ENCODE measurements around the gene RTF1. TPM values are rescaled to one million over a fixed set of nuclear protein-coding genes. Genes with fewer than 3 reads are reported as not detected.

The RTF1 gene
- total and polyA plus RNA-seq, 4 donors, result 15.4 to 36.8 (median 28.3) TPM

DNA sequence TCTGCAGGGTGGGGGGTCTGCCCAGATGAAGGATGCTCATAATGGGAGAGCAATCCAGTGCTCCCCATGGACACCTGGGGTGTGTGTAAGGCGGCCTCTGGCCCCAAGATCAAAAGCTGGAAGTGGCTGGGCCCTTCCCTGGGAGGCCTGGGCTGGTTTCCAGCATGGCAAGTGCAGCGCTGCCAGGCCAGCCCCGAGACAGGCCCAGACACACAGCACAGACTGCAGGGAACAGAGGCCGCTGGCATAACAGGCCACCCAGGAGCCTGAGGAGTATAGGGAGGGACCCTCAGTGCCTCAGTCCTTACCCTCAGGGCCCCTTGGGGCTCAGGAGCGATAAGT, 86.7 kb downstream of the RTF1 start:
- H3K27ac ChIP-seq (ENCODE audit: low read depth in 1 of 2, low read length in 2 of 2), result no peak overlapping the region
- WGBS, 2 donors, result 73 to 75% methylated on average over 5 of the region's 5 CpGs
- intact Hi-C loops (cut with DNase I), result no loop called here
- DNase-seq (no peak), ATAC-seq (ENCODE audit: low FRiP score) (no peak)
- H3K4me3 ChIP-seq (ENCODE audit: low read length in 2 of 2), result no peak overlapping the region
- H3K27me3 ChIP-seq (ENCODE audit: control insufficient read depth in 1 of 2, insufficient read depth in 2 of 2, low read length in 1 of 2), result no peaks in the 10 kb centered on the region
- no peaks in the 10 kb centered on the region for H3K9me3 ChIP-seq (ENCODE audit: control insufficient read depth, low read length)
- H3K36me3 ChIP-seq (ENCODE audit: control insufficient read depth in 1 of 2, insufficient read depth in 2 of 2, low read length in 1 of 2), result no peaks in the 10 kb centered on the region
- H3K4me1 ChIP-seq (ENCODE audit: control insufficient read depth in 1 of 2, insufficient read depth in 2 of 2, low read length in 2 of 2), result no peaks in the 10 kb centered on the region

DNA sequence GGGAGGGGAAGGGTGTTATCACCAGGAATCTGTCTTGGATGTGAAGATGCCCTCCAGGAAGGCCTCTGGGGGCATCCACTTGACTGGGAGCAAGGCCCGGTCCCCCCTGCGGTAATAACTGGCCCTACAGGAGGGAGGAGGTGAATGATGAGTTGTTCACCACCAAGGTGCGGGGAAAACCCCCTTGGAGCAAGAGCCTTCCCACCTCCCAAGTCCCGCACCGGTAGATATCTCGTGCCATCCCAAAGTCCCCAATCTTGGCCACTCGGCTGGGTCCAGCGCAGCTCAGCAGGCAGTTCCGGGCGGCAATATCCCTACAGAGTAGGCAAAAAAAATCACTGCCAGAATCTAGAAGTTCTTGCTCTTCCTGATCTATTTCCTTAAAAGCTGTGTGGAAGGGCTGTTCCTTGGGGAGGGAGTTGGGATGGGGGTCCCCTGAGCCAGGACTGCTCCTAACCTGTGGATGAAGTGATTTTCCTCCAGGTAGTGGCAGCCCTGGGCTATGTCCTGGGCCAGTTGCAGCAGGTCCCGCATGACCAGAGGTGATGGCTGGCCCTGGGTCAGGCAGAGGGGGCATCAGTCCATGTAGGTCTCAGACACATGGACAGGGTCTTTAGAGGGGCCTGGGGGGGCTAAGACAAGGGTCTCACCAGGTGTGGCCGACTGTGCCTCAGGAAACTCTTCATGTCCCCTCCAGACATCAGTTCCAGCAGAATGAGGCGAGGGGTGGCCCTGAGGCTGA, 88.0 kb downstream of the RTF1 start:
- Histone ChIP-seq H3K27me3 (ENCODE audit: control insufficient read depth in 1 of 2, insufficient read depth in 2 of 2, low read length in 1 of 2) (no peaks in the 10 kb centered on the region), H3K4me1 (ENCODE audit: control insufficient read depth in 1 of 2, insufficient read depth in 2 of 2, low read length in 2 of 2) (no peaks in the 10 kb centered on the region), H3K36me3 (ENCODE audit: control insufficient read depth in 1 of 2, insufficient read depth in 2 of 2, low read length in 1 of 2) (no peaks in the 10 kb centered on the region), H3K9me3 (ENCODE audit: control insufficient read depth, low read length) (no peaks in the 10 kb centered on the region), H3K4me3 (ENCODE audit: low read length in 2 of 2) (no peak overlapping the region), H3K27ac (ENCODE audit: low read depth in 1 of 2, low read length in 2 of 2) (no peak overlapping the region)
- no peak for ATAC-seq (ENCODE audit: low FRiP score)
- intact Hi-C loops (cut with DNase I), result no loop called here
- WGBS, 2 donors, result 93 to 96% methylated on average over 13 of the region's 13 CpGs
- DNase-seq, result no peak

GRCh38 chr15:41505776-41506175, 88.9 kb downstream of the RTF1 start:
- WGBS, 2 donors, result 93 to 96% methylated on average over 4 of the region's 4 CpGs
- ATAC-seq (ENCODE audit: low FRiP score), result no peak
- Histone ChIP-seq H3K36me3 (ENCODE audit: control insufficient read depth in 1 of 2, insufficient read depth in 2 of 2, low read length in 1 of 2) (no peaks in the 10 kb centered on the region), H3K9me3 (ENCODE audit: control insufficient read depth, low read length) (no peaks in the 10 kb centered on the region), H3K27ac (ENCODE audit: low read depth in 1 of 2, low read length in 2 of 2) (no peak overlapping the region), H3K27me3 (ENCODE audit: control insufficient read depth in 1 of 2, insufficient read depth in 2 of 2, low read length in 1 of 2) (no peaks in the 10 kb centered on the region), H3K4me1 (ENCODE audit: control insufficient read depth in 1 of 2, insufficient read depth in 2 of 2, low read length in 2 of 2) (no peaks in the 10 kb centered on the region), H3K4me3 (ENCODE audit: low read length in 2 of 2) (no peak overlapping the region)
- intact Hi-C loops (cut with DNase I), result no loop called here
- DNase-seq, result no peak

GRCh38 chr15:41506796-41507341, 90.0 kb downstream of the RTF1 start:
- H3K9me3 ChIP-seq (ENCODE audit: control insufficient read depth, low read length), result no peaks in the 10 kb centered on the region
- ATAC-seq (ENCODE audit: low FRiP score) (no peak), DNase-seq (no peak)
- no peaks in the 10 kb centered on the region for H3K27me3 ChIP-seq (ENCODE audit: control insufficient read depth in 1 of 2, insufficient read depth in 2 of 2, low read length in 1 of 2)
- H3K4me1 ChIP-seq (ENCODE audit: control insufficient read depth in 1 of 2, insufficient read depth in 2 of 2, low read length in 2 of 2), result no peaks in the 10 kb centered on the region
- no peak overlapping the region for H3K4me3 ChIP-seq (ENCODE audit: low read length in 2 of 2)
- intact Hi-C loops (cut with DNase I), result no loop called here
- 78 to 82% methylated on average over 10 of the region's 10 CpGs for WGBS, 2 donors
- H3K36me3 ChIP-seq (ENCODE audit: control insufficient read depth in 1 of 2, insufficient read depth in 2 of 2, low read length in 1 of 2), result no peaks in the 10 kb centered on the region
- no peak overlapping the region for H3K27ac ChIP-seq (ENCODE audit: low read depth in 1 of 2, low read length in 2 of 2)

GRCh38 chr15:41507820-41508290, 91.0 kb downstream of the RTF1 start:
- DNase-seq (no peak), ATAC-seq (ENCODE audit: low FRiP score) (no peak)
- Histone ChIP-seq H3K36me3 (ENCODE audit: control insufficient read depth in 1 of 2, insufficient read depth in 2 of 2, low read length in 1 of 2) (no peaks in the 10 kb centered on the region), H3K4me3 (ENCODE audit: low read length in 2 of 2) (no peak overlapping the region), H3K9me3 (ENCODE audit: control insufficient read depth, low read length) (no peaks in the 10 kb centered on the region), H3K4me1 (ENCODE audit: control insufficient read depth in 1 of 2, insufficient read depth in 2 of 2, low read length in 2 of 2) (no peaks in the 10 kb centered on the region), H3K27me3 (ENCODE audit: control insufficient read depth in 1 of 2, insufficient read depth in 2 of 2, low read length in 1 of 2) (no peaks in the 10 kb centered on the region), H3K27ac (ENCODE audit: low read depth in 1 of 2, low read length in 2 of 2) (no peak overlapping the region)
- intact Hi-C loops (cut with DNase I), result no loop called here
- WGBS, 2 donors, result 83 to 85% methylated on average over 7 of the region's 7 CpGs

DNA sequence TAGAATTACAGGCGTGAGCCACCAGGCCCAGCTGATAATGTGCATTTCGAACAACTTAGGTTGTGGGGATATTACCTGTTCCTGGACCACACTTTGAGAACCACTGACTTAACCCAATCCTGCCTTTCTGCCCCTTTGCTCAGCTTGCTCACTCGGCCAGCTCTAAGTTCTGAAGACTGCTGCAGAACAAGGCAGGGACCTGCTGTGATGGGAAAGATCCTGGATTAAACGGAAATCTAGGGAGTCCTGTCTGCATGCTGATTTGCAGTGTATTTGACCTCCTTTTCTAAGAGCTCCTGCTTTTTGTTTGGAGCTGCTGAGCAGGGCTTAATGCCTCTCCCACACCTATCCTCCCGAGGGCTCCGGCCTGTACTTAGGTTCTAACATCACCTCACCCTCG, 93.8 kb downstream of the RTF1 start:
- Histone ChIP-seq H3K27me3 (ENCODE audit: control insufficient read depth in 1 of 2, insufficient read depth in 2 of 2, low read length in 1 of 2) (no peaks in the 10 kb centered on the region), H3K36me3 (ENCODE audit: control insufficient read depth in 1 of 2, insufficient read depth in 2 of 2, low read length in 1 of 2) (no peaks in the 10 kb centered on the region), H3K4me3 (ENCODE audit: low read length in 2 of 2) (no peak overlapping the region), H3K9me3 (ENCODE audit: control insufficient read depth, low read length) (no peaks in the 10 kb centered on the region), H3K27ac (ENCODE audit: low read depth in 1 of 2, low read length in 2 of 2) (no peak overlapping the region), H3K4me1 (ENCODE audit: control insufficient read depth in 1 of 2, insufficient read depth in 2 of 2, low read length in 2 of 2) (no peaks in the 10 kb centered on the region)
- no peak for ATAC-seq (ENCODE audit: low FRiP score)
- intact Hi-C loops (cut with DNase I), result no loop called here
- 93% methylated on average over 7 of the region's 7 CpGs for WGBS, 2 donors
- DNase-seq, result no peak

- Histone ChIP-seq H3K4me3 (ENCODE audit: low read length in 2 of 2) (no peak overlapping the region), H3K36me3 (ENCODE audit: control insufficient read depth in 1 of 2, insufficient read depth in 2 of 2, low read length in 1 of 2) (no peaks in the 10 kb centered on the region), H3K27ac (ENCODE audit: low read depth in 1 of 2, low read length in 2 of 2) (no peak overlapping the region), H3K4me1 (ENCODE audit: control insufficient read depth in 1 of 2, insufficient read depth in 2 of 2, low read length in 2 of 2) (no peaks in the 10 kb centered on the region), H3K9me3 (ENCODE audit: control insufficient read depth, low read length) (no peaks in the 10 kb centered on the region), H3K27me3 (ENCODE audit: control insufficient read depth in 1 of 2, insufficient read depth in 2 of 2, low read length in 1 of 2) (no peaks in the 10 kb centered on the region)
- no peak for ATAC-seq (ENCODE audit: low FRiP score)
- intact Hi-C loops (cut with DNase I), result no loop called here
- no peak for DNase-seq
- 19% methylated on average over 28 to 56 of the region's 56 CpGs for WGBS, 2 donors
Observed at GRCh38 chr15:41511331-41511898, 94.5 kb downstream of the RTF1 start.

- WGBS, 2 donors, result 1 to 2% methylated on average over 32 to 49 of the region's 49 CpGs
Observed at GRCh38 chr15:41511899-41512369, 95.0 kb downstream of the RTF1 start.

DNA sequence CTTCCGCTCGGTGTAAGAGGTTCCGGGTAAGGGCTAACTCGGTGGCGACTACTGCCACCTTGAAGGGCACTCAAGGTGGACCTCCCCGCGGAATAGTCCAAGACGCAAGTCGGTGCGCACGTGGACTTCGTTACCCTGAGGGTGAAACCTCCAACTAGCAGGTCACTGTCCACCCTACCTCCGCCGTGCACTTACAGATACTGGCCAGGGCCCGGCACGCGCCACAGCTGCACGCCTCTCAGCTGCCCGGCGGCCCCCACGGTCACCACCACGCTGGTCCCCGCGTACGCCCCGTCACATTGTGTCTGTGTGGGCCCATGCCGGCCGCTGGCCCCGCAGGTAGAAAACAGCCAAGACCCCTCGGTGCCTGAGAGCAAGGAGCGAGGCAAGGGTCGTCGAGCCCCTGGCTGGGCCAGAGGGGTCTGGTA, 95.6 kb downstream of the RTF1 start:
- Histone ChIP-seq H3K9me3 (ENCODE audit: control insufficient read depth, low read length) (no peaks in the 10 kb centered on the region), H3K27ac (ENCODE audit: low read depth in 1 of 2, low read length in 2 of 2) (no peak overlapping the region), H3K4me3 (ENCODE audit: low read length in 2 of 2) (no peak overlapping the region), H3K4me1 (ENCODE audit: control insufficient read depth in 1 of 2, insufficient read depth in 2 of 2, low read length in 2 of 2) (no peaks in the 10 kb centered on the region), H3K27me3 (ENCODE audit: control insufficient read depth in 1 of 2, insufficient read depth in 2 of 2, low read length in 1 of 2) (no peaks in the 10 kb centered on the region), H3K36me3 (ENCODE audit: control insufficient read depth in 1 of 2, insufficient read depth in 2 of 2, low read length in 1 of 2) (peaks cover 0 to 2% of the 10 kb centered on the region in 2 donors)
- intact Hi-C loops (cut with DNase I), result no loop called here
- WGBS, 2 donors, result 5 to 7% methylated on average over 33 of the region's 33 CpGs
- DNase-seq (no peak), ATAC-seq (ENCODE audit: low FRiP score) (peak; percentile 39)

More at GRCh38 chr15:41511899-41512369, 95.0 kb downstream of the RTF1 start:
- ATAC-seq (ENCODE audit: low FRiP score) (no peak), DNase-seq (no peak)
- Histone ChIP-seq H3K36me3 (ENCODE audit: control insufficient read depth in 1 of 2, insufficient read depth in 2 of 2, low read length in 1 of 2) (no peaks in the 10 kb centered on the region), H3K27me3 (ENCODE audit: control insufficient read depth in 1 of 2, insufficient read depth in 2 of 2, low read length in 1 of 2) (no peaks in the 10 kb centered on the region), H3K9me3 (ENCODE audit: control insufficient read depth, low read length) (no peaks in the 10 kb centered on the region), H3K27ac (ENCODE audit: low read depth in 1 of 2, low read length in 2 of 2) (no peak overlapping the region), H3K4me3 (ENCODE audit: low read length in 2 of 2) (no peak overlapping the region), H3K4me1 (ENCODE audit: control insufficient read depth in 1 of 2, insufficient read depth in 2 of 2, low read length in 2 of 2) (no peaks in the 10 kb centered on the region)
- intact Hi-C loops (cut with DNase I), result no loop called here
